RWPE2 (cell line): ENCODE results near the gene FMO2.

ENCODE experiments used
- ATAC-seq: fragments of 200-7000 bp; cut with Tn5 transposase; 3 replicates; pipeline ENCODE4 v1.9.1; 2021; ENCODE audit warnings: low read depth
- DNase-seq: peaks from one replicate; pipeline ENCODE4 v3.0.0-alpha.2; 2020; ENCODE audit warnings: low spot score
- H3K27ac ChIP-seq: fragments of 450-650 bp; 2 replicates; pipeline ENCODE4 v1.5.1; 2017; ENCODE audit warnings: mild to moderate bottlenecking; ENCODE audit not compliant: poor library complexity, severe bottlenecking
- H3K27me3 ChIP-seq: fragments of 250-450 bp; sonication (Bioruptor Pico); 2 replicates; pipeline ENCODE4 v1.5.1; 2021; ENCODE audit warnings: mild to moderate bottlenecking, moderate library complexity; ENCODE audit not compliant: insufficient read depth, poor library complexity, severe bottlenecking
- H3K36me3 ChIP-seq: fragments of 250-450 bp; sonication (Bioruptor Pico); 2 replicates; pipeline ENCODE4 v1.5.1; 2020; ENCODE audit warnings: low read depth, mild to moderate bottlenecking, moderate library complexity
- H3K4me1 ChIP-seq: fragments of 250-450 bp; sonication (Bioruptor Pico); 2 replicates; pipeline ENCODE4 v1.5.1; 2021; ENCODE audit warnings: mild to moderate bottlenecking, moderate library complexity; ENCODE audit not compliant: insufficient read depth, poor library complexity, severe bottlenecking
- H3K4me3 ChIP-seq: fragments of 250-450 bp; sonication (Bioruptor Pico); 2 replicates; pipeline ENCODE4 v1.5.1; 2021; ENCODE audit warnings: mild to moderate bottlenecking, moderate library complexity; ENCODE audit not compliant: severe bottlenecking
- H3K9me3 ChIP-seq: fragments of 250-450 bp; sonication (Bioruptor Pico); 2 replicates; pipeline ENCODE4 v1.5.1; 2021; ENCODE audit warnings: mild to moderate bottlenecking, moderate library complexity; ENCODE audit not compliant: severe bottlenecking
- CTCF ChIP-seq: fragments of 450-650 bp; IDR thresholded peaks from one replicate; pipeline ENCODE4 v1.5.1; 2017; ENCODE audit warnings: mild to moderate bottlenecking, moderate library complexity; ENCODE audit not compliant: poor library complexity, severe bottlenecking

The FMO2 gene

GRCh38 chr1:171185091-171185490 lies at the start of gene FMO2:
TSS of gene FMO2 (plus strand) at chr1:171185300. CDS start at chr1:171185714, 414 bp downstream.
- DNase-seq (no peak), ATAC-seq (no peak)
- H3K36me3 ChIP-seq: no peaks in the 10 kb centered on the region
- H3K27me3 ChIP-seq: no peaks in the 10 kb centered on the region
- H3K9me3 ChIP-seq: no peaks in the 10 kb centered on the region
- H3K27ac ChIP-seq: no peak within 1 kb of the TSS
- H3K4me1 ChIP-seq: no peaks in the 10 kb centered on the region
- H3K4me3 ChIP-seq: no peak within 1 kb of the TSS
- no peak for TF ChIP-seq CTCF

- Histone ChIP-seq H3K27me3 (no peaks in the 10 kb centered on the region), H3K36me3 (no peaks in the 10 kb centered on the region), H3K4me1 (no peaks in the 10 kb centered on the region), H3K4me3 (no peak overlapping the region), H3K9me3 (no peaks in the 10 kb centered on the region), H3K27ac (no peak overlapping the region)
- no peak for DNase-seq
- no peak for TF ChIP-seq CTCF
- no peak for ATAC-seq
Measured at GRCh38 chr1:171137580-171137979, 47.5 kb upstream of the FMO2 start.

- Histone ChIP-seq H3K27me3 (no peaks in the 10 kb centered on the region), H3K27ac (no peak overlapping the region), H3K4me3 (no peak overlapping the region), H3K9me3 (no peaks in the 10 kb centered on the region), H3K36me3 (no peaks in the 10 kb centered on the region), H3K4me1 (no peaks in the 10 kb centered on the region)
- DNase-seq (no peak), ATAC-seq (no peak)
- TF ChIP-seq CTCF: no peak
Measured at GRCh38 chr1:171138980-171139379, 46.1 kb upstream of the FMO2 start.

- DNase-seq (no peak), ATAC-seq (no peak)
- Histone ChIP-seq H3K27me3 (no peaks in the 10 kb centered on the region), H3K4me1 (no peaks in the 10 kb centered on the region), H3K36me3 (no peaks in the 10 kb centered on the region), H3K27ac (no peak overlapping the region), H3K4me3 (no peak overlapping the region), H3K9me3 (no peaks in the 10 kb centered on the region)
- no peak for TF ChIP-seq CTCF
Measured at GRCh38 chr1:171139890-171140289, 45.2 kb upstream of the FMO2 start.

- Histone ChIP-seq H3K36me3 (no peaks in the 10 kb centered on the region), H3K27ac (no peak overlapping the region)
Measured at GRCh38 chr1:171140401-171140800, 44.7 kb upstream of the FMO2 start.

More at GRCh38 chr1:171140401-171140800, 44.7 kb upstream of the FMO2 start:
- no peak for TF ChIP-seq CTCF
- H3K27me3 ChIP-seq: no peaks in the 10 kb centered on the region
- H3K9me3 ChIP-seq: no peaks in the 10 kb centered on the region
- DNase-seq (no peak), ATAC-seq (no peak)
- no peaks in the 10 kb centered on the region for H3K4me1 ChIP-seq
- no peak overlapping the region for H3K4me3 ChIP-seq
